HG02763 (cell line): ENCODE data around the gene RBM22.

ENCODE experiments used
- ATAC-seq: cut with Tn5 transposase; IDR thresholded peaks from one replicate; pipeline ENCODE4 v1.9.1; 2021; ENCODE audit warnings: mild to moderate bottlenecking, moderate library complexity; ENCODE audit not compliant: unreplicated experiment

Gene RBM22

DNA sequence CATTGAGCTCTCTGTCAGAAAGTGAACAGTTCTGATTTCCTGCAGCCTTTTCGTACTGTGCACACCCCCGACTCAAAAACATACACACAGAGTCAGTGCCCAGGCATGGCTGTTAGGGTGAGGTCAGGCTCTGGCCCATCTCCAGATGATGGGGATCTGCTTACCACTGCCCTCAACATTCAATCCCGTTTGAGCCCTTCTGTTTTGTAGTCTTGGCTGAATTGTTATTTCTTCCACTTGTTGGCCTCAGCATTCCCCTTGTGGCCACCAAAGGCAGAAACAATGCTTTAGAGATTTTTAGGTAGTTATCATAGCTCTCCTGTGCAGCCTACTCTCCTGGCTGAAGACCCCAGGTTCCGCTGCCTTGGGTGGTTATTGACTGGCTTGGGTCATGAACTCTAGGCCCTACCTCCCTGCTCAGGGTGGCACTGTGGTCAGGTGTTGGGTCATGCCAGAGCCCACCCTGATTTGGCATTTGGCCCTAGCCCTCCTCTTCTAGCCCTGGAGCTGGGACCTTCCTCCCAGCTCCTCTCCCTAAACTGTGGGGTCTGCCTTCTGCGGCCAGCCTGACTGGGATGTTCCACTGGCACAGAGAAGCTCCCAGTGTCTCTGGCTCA lies 47.6 kb downstream of the RBM22 start:
- no peak for ATAC-seq

GRCh38 chr5:150651924-150652671 lies 48.8 kb downstream of the RBM22 start:
- no peak for ATAC-seq

DNA sequence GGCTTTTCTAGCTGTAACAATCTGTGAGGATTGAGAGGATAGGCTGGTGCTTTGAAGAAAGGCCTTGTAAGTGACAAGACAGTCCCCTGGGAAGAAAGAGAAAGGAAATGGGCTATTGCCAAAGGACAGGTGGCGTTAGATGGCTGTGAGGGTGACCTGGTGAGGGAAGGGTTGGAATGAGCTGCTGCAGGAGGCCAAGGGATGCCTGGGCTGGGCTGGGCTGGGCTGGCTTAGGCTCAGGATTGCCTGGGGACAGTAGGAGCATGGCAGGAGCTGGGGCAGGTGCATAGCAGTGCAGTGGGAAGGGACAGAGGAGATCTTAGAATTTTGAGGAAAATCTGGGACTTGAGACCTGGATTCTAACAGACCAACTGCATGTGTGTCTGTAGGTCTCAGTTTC lies 49.5 kb downstream of the RBM22 start:
- no peak for ATAC-seq

- ATAC-seq = no peak
Observed at GRCh38 chr5:150650021-150651006, 50.5 kb downstream of the RBM22 start.

- no peak for ATAC-seq
Observed at GRCh38 chr5:150649108-150650020, 51.5 kb downstream of the RBM22 start.

GRCh38 chr5:150648294-150649107 lies 52.4 kb downstream of the RBM22 start:
- ATAC-seq = no peak

DNA sequence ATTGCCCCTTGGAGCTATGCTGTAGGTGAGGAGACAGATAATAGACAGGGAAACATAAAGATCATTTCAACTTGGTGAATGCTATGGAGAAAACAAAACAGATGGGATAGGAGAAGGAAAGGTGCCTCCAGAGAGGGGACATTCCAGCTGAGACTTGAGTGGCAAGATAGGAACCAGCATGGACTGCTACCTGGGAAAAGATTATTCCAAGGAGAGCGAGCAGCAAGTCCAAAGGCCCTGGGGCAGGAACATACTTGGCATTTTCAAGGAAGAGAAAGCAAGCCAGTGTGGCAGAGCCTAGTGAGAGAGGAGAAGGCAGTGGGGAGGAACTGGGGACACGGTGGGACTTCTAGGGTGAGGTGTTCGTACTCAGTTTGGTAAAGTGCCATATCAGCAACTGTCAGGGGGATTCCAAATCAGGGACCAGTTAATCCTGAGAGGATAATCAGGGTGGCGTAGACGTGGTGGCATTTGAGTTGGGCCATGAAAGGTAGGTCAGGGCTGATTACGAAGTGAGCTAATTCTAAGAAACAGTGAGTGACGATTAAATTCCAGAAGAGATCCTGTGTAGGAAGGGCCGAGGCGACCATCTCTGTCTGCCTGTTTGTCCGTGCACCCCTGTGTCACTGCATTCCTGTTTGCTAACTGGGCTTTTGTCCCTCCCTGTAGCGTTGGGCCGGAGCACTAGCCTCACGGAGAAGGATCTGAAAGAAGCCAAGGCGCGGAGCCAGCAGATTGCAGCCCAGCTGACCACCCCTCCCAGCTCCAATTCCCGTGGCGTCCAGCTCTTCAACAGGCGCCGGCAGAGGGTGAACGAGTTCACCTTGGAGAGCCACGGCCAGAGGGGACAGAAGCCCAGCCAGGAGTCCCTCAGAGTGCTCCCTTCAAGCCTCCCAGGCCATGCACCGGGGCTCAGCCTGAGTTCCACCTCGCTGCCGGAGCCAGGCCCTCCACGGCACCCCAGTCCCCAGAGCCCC lies 53.3 kb downstream of the RBM22 start:
- no peak for ATAC-seq

DNA sequence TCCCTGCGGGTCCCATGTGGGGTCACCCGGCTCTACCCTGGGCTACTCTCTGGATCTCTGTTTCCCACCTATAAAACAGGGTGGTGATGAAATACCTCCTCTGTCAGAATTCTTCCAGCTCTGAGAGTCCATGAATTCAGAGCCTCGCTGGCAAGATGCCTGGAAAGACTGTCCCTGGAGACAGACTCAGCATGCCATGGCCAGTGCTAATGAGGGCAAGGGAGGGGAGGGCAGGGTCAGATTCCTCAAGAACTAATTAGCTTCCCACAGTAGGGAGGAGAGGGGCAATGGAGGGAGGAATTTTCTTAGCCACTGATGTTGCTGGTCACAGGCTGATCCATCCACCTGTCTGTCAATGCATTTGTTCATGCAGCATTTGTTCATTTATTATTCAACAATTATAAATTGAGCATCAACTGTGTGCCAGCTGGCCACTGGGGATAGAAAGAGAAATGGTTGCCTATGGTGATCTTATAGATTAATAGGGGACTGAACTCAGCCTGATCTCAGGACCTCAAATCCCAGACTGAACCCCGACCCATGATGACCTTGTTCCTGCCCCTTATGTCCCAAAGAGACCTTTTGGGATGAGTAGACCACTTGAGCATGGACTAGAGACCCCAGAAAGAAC lies 55.7 kb downstream of the RBM22 start:
- ATAC-seq = no peak

DNA sequence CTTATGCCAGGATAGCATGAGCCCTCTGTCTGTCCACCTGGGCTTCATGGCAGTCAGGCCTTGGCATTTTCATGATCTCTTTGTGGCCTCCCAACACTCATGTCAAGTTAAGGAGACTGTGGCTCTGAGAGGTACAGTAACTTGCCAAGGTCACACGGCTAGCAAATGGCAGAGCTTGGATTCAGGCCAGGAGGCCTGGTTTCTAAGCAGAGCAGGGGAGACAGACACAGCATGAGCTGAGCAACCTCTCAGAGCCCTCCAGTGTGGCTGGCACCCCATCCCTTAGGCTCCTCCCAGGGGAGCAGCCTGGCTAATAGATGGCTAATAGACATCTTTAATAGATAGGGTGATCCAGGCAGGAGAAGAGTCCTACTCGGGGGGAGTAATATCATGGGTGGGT lies 56.3 kb downstream of the RBM22 start:
- ATAC-seq = no peak

- ATAC-seq = no peak
Observed at GRCh38 chr5:150644058-150644457, 56.8 kb downstream of the RBM22 start.

DNA sequence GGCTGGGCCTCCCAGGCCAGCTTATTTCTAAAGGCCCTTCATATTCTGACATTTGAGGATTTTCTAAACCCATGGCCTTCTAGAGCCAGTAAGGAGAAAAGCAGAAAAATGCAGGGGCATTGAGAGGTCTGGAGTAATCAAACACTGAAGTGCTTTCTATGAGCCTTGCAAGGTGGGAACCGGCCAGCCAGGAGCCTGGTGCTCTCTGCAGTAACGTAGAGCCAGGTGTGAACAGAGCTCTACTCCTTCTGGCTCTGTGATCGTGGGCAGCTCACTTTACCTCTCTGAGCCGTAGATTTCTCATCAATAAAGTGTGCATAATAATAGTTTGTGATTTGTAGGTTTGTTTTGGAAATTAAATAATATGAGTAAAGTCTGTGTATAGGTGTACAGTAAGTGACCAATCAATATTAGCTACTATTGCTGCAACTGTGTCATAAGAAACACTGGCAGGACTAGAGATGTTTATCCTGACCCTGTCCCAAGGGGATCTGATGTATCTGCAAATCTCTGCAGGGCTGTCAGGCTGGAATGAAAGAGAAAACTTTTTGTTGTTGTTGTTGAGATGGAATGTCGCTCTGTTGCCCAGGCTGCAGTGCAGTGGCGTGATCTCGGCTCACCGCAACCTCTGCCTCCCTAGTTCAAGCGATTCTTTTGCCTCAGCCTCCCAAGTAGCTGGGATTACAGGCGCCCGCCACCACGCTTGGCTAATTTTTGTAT lies 57.7 kb downstream of the RBM22 start:
- ATAC-seq = no peak

DNA sequence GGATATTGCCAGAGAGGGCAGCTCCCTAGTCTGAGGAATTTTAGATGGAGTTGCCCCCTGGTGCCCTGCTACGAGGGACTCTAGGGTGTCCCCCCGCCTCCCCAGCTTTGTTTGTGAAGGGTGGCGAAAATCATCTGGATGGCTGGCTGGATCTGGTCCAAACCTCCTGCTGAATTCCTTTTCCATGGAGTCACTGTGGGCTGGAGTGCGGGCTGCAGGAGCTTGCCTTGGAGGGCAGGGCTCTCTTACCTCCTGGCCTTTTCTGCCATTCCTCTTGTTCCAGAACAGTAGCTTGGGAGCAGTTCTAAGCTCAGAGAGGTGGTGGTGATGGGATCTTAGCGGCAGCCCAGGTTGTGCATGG lies 58.3 kb downstream of the RBM22 start:
- no peak for ATAC-seq

- ATAC-seq = no peak
Observed at GRCh38 chr5:150641824-150642566, 58.9 kb downstream of the RBM22 start.

GRCh38 chr5:150641006-150641570 lies 59.8 kb downstream of the RBM22 start:
- ATAC-seq = no peak
